GM21529 (cell line): Measurements from ENCODE around the gene USP34.

ENCODE experiments used
- ATAC-seq: cut with Tn5 transposase; IDR thresholded peaks from one replicate; pipeline ENCODE4 v1.9.1; 2021; ENCODE audit not compliant: unreplicated experiment

Gene USP34

DNA sequence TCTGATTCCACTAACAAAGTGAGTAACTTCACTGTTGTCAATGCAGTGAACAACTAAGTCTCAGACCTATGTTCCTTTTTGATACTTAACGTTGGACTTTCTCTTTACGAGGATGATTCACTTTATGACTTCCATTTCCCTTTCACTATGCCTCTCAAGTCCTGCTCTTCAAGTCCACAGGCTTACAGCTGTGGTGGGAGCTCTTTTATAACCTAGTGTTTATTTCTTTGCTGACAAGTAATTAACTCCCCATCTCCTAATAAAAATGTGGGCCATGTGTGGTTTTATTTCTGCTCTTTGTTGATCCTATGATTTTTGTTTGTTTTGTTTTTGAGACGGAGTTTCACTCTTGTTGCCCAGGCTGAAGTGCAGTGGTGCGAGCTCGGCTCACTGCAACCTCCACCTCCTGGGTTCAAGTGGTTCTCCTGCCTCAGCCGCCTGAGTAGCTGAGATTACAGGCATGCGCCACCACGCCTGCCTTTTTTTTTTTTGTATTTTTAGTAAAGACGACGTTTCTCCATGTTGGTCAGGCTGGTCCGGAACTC lies 142.1 kb downstream of the USP34 start:
- no peak for ATAC-seq

DNA sequence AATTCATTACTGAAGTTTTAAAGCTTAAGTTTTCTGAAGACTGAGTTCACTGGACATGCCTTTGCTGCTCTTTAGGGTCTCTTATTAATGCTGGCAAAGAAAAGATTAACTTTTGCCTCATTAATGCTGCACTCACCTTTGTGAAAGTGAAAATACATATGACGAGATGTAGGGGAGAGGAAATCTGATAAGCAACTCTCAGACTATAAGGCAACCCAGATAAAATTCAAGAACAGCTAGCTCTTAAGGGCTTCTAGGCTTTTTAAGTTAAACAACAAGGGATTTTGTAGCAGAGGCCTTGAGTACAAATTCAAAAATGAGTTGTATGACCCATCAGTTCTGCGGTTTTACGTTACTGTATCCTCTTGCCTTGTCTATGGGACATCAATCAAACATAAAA lies 143.7 kb downstream of the USP34 start:
- ATAC-seq: no peak

DNA sequence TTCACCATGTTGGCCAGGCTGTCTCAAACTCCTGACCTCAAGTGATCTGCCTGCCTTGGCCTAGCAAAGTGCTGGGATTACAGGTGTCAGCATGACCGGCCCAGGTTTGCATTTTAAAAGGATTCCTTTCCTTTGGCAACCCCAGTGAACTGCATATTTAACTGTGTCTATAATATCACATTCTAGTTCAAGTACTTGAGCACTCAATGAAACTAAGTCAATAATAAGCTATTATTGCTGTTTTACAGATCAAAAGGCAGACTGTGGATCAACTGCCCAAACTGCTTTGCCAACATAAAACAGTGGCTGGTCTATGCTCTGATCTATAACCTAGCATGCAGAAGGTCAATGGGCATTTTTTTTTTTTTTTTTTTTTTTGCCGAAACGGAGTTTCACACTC lies 144.5 kb downstream of the USP34 start:
- ATAC-seq: no peak

DNA sequence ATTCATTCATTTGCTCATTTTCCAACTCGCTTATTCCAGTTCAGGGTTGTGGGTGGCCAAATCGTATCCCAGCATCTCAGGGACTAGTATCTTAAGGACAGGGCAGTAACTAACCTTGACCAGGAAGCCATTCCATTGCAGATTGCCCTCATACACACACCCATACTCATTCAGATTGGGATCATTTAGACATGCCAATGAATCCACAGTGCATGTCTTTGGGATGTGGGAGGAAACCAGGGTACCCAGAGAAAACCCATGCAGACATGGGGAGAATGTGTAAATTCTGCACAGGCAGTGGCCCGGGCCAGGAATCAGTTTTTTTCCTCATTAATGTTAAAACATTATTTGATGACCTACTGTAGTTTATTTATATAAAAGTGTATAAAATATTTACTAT lies 150.7 kb downstream of the USP34 start:
- no peak for ATAC-seq

DNA sequence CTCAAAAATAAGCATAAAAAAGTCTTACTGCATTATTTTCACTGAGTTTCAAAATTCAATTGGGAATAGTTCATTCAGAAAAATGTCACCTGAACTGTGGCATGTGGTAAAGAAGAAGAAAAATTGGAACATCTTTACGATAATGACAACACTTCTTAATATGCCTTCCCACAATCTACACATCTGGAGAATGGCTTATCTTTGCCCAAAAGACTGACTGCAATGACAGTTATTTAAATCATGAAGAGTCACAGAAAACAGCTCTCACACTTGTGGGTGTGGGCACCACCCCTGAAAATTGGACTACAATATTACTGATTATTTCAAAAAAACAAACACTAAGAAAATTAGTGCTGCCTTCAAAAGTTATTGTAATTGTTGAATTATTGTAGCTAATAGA lies 152.3 kb downstream of the USP34 start:
- ATAC-seq: no peak

DNA sequence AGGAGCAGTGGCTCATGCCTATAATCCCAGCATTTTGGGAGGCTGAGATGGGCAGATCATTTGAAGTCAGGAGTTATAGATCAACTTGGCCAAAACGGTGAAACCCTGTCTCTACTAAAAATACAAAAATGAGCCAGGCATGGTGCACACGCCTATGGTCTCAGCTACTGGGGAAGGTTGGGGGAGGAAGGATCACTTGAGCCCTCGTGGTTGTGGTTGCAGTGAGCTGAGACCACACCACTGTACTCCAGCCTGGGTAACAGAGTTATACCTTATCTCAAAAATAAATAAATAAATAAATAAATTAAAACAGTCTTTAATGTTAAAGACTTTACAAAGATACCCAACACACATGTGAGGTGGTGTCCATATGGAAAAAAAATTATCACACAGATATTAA lies 174.9 kb downstream of the USP34 start:
- ATAC-seq: no peak

DNA sequence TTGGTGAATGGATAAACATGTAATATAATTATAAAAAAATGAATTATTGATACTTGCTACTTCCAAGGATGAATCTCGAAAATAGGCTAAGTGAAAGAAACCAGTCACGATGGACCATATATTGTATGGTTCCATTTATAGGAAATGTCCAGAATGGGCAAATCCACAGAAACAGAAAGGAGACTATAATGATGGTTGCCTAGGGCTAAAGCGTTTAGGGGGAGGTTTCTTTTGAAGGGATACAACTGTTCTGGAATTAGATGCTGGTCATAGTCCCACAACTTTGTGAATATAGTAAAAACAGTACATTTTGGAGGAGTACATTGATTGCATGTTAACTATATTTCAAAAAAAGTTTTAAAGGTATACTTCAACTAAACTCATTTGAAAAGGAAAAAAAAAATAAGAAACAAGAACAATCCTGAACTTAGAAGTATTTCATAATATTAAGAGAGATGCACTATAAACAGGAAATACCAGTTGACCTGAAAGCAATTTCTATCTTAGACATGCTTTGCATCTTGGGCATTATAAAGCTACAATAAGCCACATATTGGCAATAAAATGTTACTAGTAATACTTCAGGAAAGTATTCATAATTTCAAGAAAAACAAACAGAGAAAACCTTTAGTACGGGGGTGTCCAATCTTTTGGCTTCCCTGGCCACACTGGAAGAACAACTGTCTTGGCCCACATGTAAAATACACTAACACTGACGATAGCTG lies 178.9 kb downstream of the USP34 start:
- no peak for ATAC-seq

DNA sequence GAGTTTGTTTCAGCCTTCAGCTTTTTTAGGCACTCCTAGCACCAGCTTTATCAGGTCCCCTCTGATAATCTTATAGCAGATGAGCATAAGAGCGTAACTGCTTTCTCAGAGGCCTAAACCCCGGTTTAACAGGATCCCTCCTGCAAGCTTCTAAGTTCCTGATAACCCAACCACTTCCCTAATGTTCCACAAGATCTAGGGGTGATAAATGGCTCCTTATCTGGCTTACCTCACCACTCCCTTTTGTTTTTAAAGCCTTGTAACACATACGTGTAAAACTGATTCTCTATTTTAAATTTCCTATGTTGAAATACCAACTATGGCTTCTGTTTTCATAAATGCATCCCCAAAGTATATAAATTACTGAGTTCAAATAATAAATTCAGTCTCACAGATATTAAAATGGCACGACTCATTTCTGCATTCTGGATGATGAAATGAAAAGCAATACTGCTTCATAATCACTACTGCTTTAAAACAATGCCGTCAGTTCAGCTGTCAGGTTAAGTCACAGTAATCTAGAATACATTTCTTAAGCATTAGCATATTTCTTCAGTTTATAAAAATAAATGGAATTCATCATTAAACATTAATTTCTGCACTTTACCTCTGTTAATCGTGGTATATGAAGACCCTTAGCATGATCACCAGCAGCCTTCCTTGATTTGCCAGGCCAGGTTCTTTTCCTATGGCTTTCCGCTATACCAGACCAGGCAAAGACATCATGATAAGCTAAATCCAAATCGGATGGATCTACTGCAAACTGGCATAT lies 182.6 kb downstream of the USP34 start:
- ATAC-seq: no peak

DNA sequence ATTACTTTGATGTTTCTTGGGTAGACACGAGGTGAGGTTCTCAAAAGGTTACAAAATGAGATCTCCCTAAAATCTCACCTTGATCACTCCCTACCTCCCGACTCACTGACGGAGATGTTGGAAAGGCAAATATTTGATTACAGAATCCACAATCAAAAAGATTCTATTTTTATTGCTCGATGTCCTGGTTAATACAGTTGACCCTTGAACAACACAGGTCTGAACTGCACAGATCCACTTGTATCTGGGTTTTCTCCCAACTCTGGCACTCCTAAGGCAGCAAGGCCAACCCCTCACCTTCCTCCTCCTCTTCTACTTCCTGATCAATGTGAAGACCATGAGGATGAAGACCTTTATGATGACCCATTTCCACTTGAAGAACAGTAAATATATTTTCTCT lies 183.6 kb downstream of the USP34 start:
- ATAC-seq: no peak

DNA sequence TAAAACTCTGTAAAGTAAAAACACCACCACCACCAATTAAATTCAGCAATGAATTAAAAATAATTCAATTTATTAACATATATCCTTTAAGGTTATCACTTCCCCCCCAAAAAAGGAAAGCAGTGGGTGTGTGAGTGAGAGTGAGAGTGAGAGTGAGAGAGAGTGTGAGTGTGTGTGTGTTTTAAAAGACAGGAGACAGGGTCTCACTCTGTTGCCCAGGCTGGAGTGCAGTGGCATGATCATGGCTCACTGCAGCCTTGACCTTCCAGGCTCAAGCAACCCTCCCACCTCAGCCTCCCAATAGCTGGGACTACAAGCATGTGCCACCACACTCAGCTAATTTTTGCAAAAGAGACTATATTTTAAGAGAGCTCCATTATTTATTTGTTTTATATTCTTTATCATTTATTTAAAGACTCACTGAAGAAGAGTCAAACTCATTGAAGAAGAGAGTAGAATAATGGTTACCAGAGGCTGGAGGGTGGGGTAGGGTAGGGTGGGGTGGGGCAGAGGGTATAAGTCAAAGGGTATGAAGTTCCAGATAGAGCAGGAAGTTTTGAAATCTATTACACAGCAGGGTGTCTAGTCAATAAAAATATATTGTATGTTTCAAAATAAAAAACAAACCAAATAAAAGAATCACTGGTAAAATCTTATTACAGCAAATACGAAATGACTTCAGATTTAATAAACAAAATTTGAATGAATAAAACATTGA lies 187.3 kb downstream of the USP34 start:
- no peak for ATAC-seq

DNA sequence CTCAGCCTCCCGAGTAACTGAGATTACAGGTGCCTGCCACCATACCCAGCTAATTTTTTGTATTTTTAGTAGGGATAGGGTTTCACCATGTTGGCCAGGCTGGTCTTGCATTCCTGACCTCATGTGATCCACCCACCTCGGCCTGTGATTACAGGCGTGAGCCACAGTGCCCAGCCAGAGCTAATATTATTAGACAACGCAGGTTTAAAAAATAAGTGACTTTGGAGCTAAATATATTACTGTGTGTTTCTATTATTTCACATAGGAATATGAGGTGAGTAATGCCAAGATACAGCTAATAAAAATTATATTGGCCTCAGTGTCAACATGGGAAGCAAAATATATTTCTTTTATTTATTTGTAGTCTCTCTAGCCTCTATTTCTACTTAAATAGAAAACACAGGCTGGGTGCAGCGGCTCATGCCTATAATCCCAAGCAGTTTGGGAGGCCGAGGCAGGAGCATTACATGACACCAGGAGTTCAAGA lies 188.7 kb downstream of the USP34 start:
- ATAC-seq: no peak

DNA sequence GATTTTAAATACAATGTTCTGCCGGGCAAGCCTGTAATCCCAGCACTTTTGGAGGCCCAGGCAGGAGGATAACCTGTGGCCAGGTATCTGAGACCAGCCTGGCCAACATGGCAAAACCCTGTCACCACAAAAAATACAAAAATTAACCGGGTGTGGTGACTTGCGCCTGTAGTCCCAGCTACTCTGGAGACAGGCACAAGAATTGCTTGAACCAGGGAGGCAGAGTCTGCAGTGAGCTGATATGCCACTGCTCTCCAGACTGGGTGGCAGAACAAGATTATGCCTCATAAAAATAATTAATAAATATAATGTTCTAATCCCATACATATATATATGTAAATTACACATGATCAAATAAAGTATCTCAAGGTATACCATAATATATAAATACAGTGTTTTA lies 189.6 kb downstream of the USP34 start:
- no peak for ATAC-seq

DNA sequence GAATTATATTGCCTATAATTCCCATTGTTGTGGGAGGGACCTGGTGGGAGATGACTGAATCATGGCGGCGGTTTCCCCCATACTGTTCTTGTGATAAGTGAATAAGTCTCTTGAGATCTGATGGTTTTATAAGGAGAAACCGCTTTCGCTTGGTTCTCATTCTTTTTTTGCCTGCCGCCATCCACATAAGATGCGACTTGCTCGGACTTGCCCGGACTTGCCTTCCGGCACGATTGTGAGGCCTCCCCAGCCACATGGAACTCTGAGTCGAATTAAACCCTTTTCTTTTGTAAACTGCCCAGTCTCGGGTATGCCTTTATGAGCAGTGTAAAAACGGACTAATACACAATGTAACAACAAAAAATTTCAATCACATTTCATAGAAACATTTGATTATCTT lies 193.1 kb downstream of the USP34 start:
- no peak for ATAC-seq

DNA sequence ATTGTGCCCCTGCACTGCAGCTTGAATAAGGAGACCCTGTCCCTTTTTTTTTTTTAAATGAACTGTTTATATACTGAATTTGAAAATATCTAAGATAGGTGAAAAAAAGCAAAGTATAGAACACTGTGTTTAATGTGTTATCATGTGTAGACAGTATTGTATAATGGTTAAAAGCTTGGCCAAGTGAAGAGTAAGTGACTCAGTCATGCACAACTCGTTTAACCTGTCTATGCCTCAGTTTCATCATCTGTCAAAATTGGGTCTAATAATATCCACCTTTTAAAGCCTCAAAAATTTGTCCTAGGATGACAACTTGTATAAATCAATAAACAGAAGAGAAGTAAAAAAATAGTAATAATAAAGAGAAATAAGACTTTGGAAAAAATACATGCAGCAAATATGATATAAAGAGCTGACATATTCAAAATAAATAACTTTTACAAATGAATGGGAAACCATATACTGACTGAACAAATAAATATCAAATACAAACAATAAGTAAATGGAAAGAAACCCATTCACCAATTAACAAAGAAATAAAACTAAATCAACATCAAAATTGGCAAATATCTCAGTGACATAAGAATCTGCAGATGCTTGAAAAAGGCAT lies 195.2 kb downstream of the USP34 start:
- no peak for ATAC-seq

DNA sequence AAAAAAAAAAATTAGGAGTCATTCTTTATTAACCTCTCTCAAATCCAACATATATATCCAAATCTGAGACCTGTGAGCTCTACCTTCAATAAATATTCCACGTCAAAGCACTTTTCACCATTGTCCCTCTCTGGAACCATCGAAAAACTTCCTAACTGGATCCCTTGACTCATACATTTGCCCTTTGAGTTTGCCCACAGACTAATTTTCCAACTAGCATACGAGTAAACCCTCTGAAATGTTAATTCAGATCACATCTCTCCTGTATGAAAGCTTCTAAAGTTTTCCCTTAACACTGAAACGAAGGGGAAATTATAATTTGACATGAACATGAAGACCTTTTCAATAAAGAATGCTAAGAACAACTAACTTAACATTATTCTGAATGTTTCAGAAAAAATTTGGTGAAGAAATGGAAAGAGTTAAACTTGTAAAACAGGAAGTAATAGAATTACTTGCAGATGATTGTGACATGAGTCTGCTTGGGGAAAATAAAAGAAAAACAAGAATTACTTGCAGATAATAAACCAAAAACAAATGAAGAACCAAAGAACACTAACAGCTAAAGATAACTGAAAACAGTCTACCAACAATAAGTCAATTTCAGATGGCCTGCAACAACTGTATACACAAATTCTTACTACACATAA lies 198.3 kb downstream of the USP34 start:
- ATAC-seq: no peak

DNA sequence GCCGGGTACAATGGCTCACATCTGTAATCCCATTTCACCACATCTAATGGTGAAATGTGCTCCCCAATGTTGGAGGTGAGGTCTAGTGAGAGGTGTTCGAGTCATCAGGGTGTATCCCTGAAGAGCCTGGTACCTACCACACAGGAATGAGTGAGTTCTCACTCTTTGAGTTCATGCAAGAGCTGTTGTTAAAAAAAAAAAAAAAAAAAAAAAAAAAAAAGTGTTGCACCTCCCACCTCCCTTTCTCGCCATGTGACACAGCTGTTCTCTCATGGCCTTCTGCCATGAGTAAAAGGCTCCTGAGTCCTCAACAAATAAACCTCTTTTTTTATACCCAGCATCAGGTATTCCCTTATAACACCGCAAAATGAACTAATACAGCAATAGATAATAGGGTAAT lies 202.6 kb downstream of the USP34 start:
- no peak for ATAC-seq

DNA sequence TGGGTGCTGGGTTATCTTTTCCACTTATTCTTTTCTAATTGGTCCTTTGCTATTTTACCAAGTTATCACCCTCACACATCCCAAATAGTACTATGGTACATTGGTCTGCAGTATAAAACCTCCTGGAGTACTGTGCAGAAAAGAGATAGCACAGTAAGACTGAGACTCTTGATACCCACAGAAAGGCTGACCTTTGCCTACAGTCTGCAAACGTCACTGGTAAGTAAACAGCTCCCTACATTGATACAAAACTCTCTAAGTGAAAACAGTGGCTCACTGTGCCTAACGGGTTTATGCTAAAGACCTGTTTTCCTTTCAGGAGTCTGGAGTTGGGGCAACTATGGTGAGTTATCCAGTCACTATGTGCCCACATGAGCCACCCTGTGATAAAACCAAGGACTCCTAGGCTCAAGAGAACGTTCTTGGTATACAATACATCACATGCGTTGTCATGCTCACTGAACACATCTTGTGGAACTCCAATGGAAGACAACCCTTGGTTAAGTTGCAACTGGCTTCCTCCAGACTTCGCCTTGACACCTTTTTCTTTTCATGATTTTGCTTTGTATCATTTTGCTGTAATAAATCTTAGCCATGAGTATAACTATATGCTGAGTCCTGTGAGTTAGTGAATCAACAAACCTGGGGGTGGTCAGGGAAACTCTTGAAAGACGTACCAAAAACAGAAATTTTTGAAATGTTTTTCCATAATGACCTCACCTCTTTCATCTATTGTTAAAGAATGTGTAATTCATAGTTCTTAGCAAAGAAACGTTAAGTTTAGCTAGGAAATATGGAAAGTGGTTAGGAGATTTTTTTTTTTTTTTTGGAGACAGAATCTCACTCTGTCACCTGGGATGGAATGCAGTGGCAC lies 204.0 kb downstream of the USP34 start:
- ATAC-seq: no peak

DNA sequence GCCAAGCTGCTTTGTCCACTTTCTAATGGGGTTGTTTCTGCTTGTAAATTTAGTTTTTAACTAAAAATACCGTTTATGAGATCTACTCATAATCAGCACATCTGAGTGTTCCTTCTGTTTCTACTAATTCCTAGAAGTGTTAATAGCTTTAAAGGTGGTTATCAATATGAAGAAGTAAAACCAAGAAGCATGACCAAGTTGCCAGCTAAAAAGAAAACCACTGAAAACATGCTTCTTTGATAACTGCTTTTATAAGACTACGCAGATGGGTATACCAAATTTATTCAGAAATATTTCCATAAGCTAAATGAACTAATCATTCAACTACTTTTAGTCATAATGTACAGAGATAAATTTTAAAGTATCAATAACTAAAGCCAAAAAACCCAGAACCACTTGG lies 207.1 kb downstream of the USP34 start:
- ATAC-seq: no peak

DNA sequence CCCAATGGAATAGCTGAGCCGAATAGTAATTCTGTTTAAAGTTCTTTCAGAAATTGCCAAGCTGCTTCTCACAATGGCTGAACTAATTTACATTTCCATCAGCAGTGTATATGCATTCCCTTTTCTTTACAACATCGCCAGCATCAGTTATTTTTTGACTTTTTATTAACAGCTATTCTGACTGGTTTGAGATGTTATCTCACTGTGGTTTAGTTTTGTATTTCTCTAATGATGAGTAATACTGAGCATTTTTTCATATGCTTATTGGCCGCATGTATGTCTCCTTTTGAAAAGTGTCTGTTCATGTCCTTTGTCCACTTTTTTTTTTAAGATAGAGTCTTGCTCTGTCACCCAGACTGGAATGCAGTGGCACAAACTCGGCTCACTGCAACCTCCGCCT lies 208.2 kb downstream of the USP34 start:
- no peak for ATAC-seq

DNA sequence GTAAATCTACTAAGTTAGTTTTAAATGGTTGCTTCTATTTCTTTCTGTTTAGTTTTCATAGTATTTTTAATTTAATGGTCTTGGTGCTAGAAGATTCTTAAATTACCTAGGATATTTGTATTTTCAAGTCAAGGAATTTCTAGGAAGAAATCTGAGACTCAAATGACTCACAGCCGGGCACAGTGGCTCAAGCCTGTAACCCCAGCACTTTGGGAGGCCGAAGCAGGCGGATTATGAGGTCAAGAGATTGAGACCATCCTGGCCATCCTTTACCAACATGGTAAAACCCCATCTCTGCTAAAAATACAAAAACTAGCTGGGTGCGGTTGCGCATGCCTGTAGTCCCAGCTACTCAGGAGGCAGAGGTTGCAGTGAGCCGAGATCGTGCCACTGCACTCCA lies 213.4 kb downstream of the USP34 start:
- no peak for ATAC-seq
